Ectodermal cell (in vitro differentiated cells): ENCODE measurements around the gene CARF.
"Not testable (repeated sequence)": the region's sequence is repeated elsewhere in the genome, so short reads cannot be mapped to it uniquely, and the experiment has no call there.

ENCODE experiments used
- H3K27ac ChIP-seq: 2 replicates; pipeline ENCODE4 v1.7.0; 2013; ENCODE audit warnings: mild to moderate bottlenecking, low read depth, low read length; ENCODE audit not compliant: insufficient read depth, poor library complexity, severe bottlenecking
- H3K27me3 ChIP-seq: 2 replicates; pipeline ENCODE4 v1.7.0; 2013; ENCODE audit warnings: mild to moderate bottlenecking, low read length; ENCODE audit not compliant: insufficient read depth, control insufficient read depth, poor library complexity, severe bottlenecking
- H3K36me3 ChIP-seq: one replicate; pipeline ENCODE4 v1.7.0; 2013; ENCODE audit warnings: low read length; ENCODE audit not compliant: control insufficient read depth, insufficient read depth
- H3K4me1 ChIP-seq: one replicate; pipeline ENCODE4 v1.7.0; 2013; ENCODE audit warnings: low read length; ENCODE audit not compliant: control insufficient read depth, insufficient read depth
- H3K4me3 ChIP-seq: 2 replicates; pipeline ENCODE4 v1.7.0; 2013; ENCODE audit warnings: low read depth, low read length, control low read depth; ENCODE audit not compliant: insufficient read depth
- H3K9me3 ChIP-seq: 2 replicates; pipeline ENCODE4 v1.7.0; 2013; ENCODE audit warnings: mild to moderate bottlenecking, low read length, moderate library complexity; ENCODE audit not compliant: control insufficient read depth
- WGBS, 2 experiments: methylation state at CpG; one replicate each; pipeline ENCODE4 v1.1.7; 2013; ENCODE audit warnings: missing lambda C conversion rate in 2 of 2; 5-methylcytosine and 5-hydroxymethylcytosine counted together

The CARF gene

DNA sequence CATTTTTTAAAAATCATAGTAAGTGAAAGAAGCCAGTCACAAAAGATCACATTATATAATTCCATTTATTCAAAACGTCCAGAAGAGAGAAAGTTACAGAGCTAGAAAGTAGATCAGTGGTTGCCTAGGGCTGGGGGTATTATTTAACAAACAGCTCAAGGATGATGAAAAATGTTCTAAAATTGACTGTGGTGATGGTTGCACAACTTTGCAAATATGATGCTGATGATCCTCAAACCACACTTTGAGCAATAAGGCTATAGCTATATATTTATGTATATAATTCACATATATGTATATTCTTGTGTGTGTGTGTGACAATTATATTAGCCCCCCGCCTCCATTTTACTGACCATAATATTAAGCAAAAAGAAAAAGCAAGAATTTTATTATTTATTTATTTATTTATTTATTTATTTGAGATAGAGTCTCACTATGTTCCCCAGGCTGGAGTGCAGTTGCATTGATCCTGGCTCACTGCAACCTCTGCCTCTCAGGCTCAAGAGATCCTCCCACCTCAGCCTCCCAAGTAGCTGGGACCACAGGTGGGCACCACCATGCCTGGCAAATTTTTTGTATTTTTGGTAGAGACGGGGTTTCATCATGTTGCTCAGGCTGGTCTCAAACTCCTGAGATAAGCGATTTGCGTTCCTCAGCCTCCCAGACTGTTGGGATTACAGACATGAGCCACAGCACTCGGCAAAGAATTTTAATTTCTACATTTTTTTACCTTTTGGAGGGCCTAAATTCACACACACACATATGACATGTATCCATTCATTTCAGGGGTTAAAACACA, 2.5 kb upstream of the CARF start:
- 89 to 95% methylated on average over 5 of the region's 6 CpGs for WGBS, 2 experiments

DNA sequence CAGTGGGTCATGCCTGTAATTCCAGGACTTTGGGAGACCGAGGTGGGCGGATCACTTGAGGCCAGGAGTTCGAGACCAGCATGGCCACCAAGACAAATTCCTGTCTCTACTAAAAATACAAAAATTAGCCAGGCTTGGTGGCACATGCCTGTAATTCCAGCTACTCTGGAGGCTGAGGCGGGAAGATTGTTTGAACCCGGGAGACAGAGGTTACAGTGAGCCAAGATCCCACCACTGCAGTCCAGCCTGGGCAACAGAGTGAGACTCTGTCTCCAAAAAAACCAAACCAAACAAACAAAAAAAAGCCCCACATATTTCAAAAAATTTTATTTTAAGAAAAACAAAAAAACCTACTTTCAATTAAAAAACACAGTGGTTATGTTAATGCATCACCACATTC, 1.8 kb upstream of the CARF start:
- WGBS, 2 experiments: 91 to 93% methylated on average over 5 of the region's 5 CpGs
- not testable (repeated sequence) for H3K4me1 ChIP-seq, H3K9me3 ChIP-seq, H3K27me3 ChIP-seq, H3K27ac ChIP-seq
- Histone ChIP-seq H3K36me3 (peaks cover 11% of the 10 kb centered on the region), H3K4me3 (peak overlapping the region; percentile 85)

More for the DNA sequence above, 2.5 kb upstream of the CARF start:
- no peak overlapping the region for H3K4me3 ChIP-seq
- no peak overlapping the region for H3K27ac ChIP-seq
- H3K27me3 ChIP-seq: no peaks in the 10 kb centered on the region
- H3K9me3 ChIP-seq: no peaks in the 10 kb centered on the region
- no peaks in the 10 kb centered on the region for H3K4me1 ChIP-seq
- H3K36me3 ChIP-seq: peaks cover 12% of the 10 kb centered on the region

DNA sequence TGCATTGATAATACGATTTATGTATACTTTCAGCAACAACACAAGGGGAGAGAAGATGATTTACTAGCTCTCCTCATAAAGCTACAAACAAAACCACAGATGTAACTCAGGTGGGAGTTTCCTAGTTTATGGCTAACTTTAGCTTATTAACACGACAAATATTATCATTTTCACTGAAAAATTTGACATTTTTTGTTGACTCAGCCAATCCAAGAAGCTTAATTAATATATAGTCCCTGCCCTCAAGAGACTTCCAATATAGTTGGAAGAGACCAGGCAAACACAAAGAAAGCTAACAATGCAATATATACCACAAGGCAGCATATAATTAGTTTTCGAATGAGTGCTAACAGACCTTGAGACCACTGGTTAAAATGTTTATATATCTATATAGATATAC, 1.4 kb upstream of the CARF start:
- H3K9me3 ChIP-seq: no peaks in the 10 kb centered on the region
- H3K4me1 ChIP-seq: no peaks in the 10 kb centered on the region
- no peak overlapping the region for H3K27ac ChIP-seq
- peak overlapping the region; percentile 85 for H3K4me3 ChIP-seq
- H3K27me3 ChIP-seq: no peaks in the 10 kb centered on the region
- peaks cover 6% of the 10 kb centered on the region for H3K36me3 ChIP-seq
- WGBS, 2 experiments: 0 to 56% methylated on average over 1 to 2 of the region's 3 CpGs

DNA sequence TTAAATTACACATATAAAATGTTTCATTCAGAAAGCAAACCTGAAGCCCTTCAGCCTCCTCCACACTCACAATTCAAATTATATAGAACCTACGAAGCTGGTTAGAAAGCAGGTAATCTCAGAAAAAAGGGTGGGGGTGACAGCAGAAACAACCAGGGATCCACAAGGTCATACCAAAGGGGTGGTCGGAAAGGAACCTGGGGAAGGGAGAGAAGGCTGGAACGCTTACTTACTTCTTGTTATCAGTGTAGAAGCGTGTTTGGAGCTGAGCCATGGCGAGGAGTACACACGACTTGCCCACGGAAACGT, 918 bp upstream of the CARF start:
- WGBS, 2 experiments: 0 to 1% methylated on average over 8 of the region's 8 CpGs
- no peaks in the 10 kb centered on the region for H3K4me1 ChIP-seq
- H3K9me3 ChIP-seq: no peaks in the 10 kb centered on the region
- peaks cover 3% of the 10 kb centered on the region for H3K36me3 ChIP-seq
- H3K27me3 ChIP-seq: no peaks in the 10 kb centered on the region
- no peak overlapping the region for H3K27ac ChIP-seq
- H3K4me3 ChIP-seq: peak overlapping the region; percentile 85

DNA sequence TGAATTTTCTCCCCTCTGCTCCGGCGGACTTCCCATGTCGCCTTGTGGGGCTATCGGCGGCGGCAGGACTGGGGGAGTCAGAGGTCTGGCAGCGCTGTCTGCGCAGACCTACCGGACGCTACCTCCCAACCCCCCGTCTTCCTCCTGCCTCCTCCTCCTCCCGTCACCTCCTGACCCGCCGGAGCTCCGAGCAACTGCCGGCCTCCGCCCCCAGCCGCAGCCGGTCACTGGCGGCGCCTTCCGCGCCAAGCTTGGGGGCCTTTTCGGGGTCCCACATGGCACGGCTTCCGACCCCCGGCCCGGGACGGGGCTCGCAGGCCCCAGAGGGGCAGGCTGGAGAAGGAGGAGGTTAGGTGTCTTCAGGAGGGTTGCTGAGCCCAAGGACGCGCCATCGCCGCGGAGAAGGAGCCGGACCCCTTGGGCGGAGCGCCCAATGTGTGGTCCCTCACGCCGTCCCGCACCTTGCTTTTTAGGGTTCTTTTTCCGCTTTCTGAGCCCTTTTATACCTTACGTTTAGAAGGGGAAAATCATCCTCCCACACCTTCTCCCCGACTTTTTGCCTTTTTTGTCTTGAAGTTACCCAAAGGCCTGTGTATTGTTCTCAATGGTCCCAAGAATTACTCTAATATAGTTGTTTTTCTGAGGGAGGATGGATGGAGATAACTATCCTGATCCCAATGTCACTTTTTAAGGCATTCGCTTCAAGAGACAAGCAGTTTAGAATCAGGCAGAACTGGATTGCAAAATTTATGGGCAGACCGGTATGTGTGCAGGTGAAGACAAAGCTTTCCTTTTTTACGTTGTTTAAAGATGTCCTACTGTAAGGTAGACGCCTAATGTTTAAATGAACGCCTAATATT, 497 bp downstream of the CARF start:
- H3K27me3 ChIP-seq, H3K9me3 ChIP-seq, H3K36me3 ChIP-seq, H3K27ac ChIP-seq, H3K4me1 ChIP-seq: not testable (repeated sequence)
- 33 to 39% methylated on average over 4 to 5 of the region's 49 CpGs for WGBS, 2 experiments
- H3K4me3 ChIP-seq: peak overlapping the region; percentile 85

DNA sequence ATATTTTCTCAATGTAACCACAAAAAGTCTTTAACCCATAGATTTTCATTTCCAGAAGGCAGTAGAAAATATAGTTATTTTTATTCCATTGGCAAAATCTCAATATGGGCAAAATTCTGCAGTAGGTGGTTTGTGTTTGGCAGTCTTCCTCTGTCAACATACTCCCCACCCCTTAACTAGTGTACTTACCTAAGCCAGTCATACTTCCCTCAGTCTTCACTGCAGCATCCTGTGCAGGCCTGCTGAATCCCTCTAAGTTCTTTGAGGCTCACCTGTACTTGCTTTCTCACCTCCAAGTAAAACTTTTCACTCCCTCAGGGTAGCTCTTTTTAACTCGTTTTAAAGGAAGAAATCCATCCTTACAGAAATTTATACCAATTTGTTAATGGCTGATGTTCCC, 6.8 kb downstream of the CARF start:
- Histone ChIP-seq H3K27me3 (no peaks in the 10 kb centered on the region), H3K4me3 (no peak overlapping the region), H3K27ac (no peak overlapping the region), H3K36me3 (no peaks in the 10 kb centered on the region), H3K4me1 (no peaks in the 10 kb centered on the region), H3K9me3 (no peaks in the 10 kb centered on the region)
- 88 to 92% methylated on average over 1 of the region's 1 CpG for WGBS, 2 experiments

DNA sequence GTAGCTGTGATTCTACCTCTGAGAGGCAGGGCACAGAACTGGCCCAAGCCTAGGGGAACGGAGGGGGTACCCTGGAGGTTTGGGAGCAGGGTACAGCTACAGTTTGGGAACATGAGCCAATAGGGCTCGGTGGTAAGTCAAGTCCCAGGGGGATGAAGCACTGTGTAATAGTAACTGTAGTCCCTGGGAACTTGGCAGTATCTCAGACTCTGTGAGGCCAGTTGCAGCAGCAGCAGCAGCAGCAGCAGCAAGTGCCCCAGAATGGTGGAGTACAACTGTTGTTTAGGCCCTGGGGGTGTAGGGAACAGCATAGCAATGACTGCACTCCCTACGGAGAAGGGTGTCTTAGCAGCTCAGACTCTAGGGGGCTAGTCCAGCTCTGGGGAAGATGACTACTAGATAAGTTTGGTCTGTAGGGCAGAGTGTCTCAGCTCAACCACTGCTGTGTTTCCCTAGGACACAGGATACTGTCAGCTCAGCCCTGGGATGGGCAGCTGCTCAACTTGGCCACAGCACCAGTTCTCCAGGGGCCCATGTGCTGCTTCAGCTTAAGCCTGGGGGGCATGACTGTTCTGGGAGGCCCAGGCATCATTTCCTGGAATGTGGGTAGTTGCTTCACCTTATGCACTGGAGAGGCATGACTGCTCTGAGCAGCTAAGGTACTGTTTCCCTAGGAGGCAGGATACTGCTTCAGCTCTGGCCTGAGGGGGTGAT, 20.5 kb downstream of the CARF start:
- no peaks in the 10 kb centered on the region for H3K36me3 ChIP-seq
- no peak overlapping the region for H3K27ac ChIP-seq
- H3K9me3 ChIP-seq: no peaks in the 10 kb centered on the region
- no peaks in the 10 kb centered on the region for H3K4me1 ChIP-seq
- WGBS, 2 experiments: 95 to 96% methylated on average over 3 of the region's 3 CpGs
- no peak overlapping the region for H3K4me3 ChIP-seq
- H3K27me3 ChIP-seq: no peaks in the 10 kb centered on the region

DNA sequence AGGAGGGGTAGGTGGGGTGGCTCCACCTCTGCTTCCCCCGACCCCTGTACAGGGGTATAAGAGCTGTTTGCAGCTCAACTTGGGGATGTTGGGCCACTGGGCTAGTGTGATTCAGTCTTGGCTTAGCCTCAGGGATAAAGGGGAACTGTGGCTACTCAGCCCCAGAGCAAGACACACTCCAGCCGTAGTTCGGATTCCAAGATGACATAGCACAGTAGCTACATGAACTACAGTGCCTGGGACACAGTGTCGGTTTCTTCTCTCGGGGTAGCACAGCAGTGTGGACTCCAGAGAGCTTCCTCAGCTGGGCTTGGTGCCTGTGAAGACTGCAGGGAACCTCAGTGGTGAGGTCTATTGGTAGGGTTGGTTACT, 21.1 kb downstream of the CARF start:
- 88 to 93% methylated on average over 5 of the region's 5 CpGs for WGBS, 2 experiments
- Histone ChIP-seq H3K27me3 (no peaks in the 10 kb centered on the region), H3K27ac (no peak overlapping the region), H3K4me1 (no peaks in the 10 kb centered on the region), H3K9me3 (no peaks in the 10 kb centered on the region), H3K36me3 (no peaks in the 10 kb centered on the region), H3K4me3 (no peak overlapping the region)

DNA sequence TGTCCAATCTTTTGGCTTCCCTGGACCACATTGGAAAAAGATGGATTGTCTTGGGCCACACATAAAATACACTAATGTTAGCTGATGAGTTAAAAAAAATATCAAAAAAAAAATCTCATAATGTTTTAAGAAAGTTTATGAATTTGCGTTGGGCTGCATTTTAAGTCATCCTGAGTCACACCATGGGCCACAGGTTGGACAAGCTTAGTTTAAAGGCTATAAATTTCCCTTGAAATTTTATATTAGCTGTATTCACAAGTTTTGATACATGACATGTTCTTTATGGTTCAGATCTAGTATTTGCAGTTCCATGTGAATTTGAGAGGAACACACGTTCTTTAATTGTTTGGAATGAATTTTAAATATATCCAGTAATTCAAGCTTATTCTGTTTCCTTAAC, 21.9 kb downstream of the CARF start:
- no peaks in the 10 kb centered on the region for H3K36me3 ChIP-seq
- no peak overlapping the region for H3K4me3 ChIP-seq
- no peak overlapping the region for H3K27ac ChIP-seq
- H3K9me3 ChIP-seq: no peaks in the 10 kb centered on the region
- 95% methylated on average over 2 of the region's 2 CpGs; no CpG with 5 or more reads in 1 of the 2 experiments for WGBS, 2 experiments
- no peaks in the 10 kb centered on the region for H3K4me1 ChIP-seq
- no peaks in the 10 kb centered on the region for H3K27me3 ChIP-seq

DNA sequence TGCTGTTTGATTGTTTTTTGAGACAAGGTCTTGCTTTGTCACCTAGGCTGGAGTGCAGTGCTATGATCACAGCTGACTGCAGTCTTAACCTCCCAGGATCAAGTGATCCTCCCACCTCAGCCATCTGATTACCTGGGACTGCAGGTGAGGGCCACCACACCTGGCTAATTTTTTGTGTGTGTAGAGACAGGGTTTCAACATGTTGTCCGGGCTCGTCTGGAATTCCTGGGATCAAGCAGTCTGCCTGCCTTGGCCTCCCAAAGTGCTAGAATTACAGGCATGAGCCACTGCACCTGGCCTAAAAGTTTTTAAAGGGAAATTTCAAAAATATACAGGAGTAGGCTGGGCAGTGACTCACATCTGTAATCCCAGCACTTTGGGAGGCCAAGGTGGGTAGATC, 22.4 kb downstream of the CARF start:
- 93 to 94% methylated on average over 2 of the region's 2 CpGs for WGBS, 2 experiments
- Histone ChIP-seq H3K9me3 (no peaks in the 10 kb centered on the region), H3K27ac (no peak overlapping the region), H3K4me1 (no peaks in the 10 kb centered on the region), H3K4me3 (no peak overlapping the region), H3K36me3 (no peaks in the 10 kb centered on the region), H3K27me3 (no peaks in the 10 kb centered on the region)
